Keratinocyte (primary cell): ENCODE measurements around the gene BCAR3. TPM values are rescaled to one million over a fixed set of nuclear protein-coding genes. Genes with fewer than 3 reads are reported as not detected.

Experiments
- DNase-seq: peaks from one replicate; pipeline ENCODE4 v3.0.0-alpha.2; 2011; ENCODE audit warnings: low read depth, missing footprints, low spot score
- FAIRE-seq: peaks from 2 replicates; lab custom pipeline; 2011; peaks lifted over from hg19 to GRCh38; lab: Jason Lieb, UNC
- H2AFZ ChIP-seq: 2 replicates; pipeline ENCODE4 v1.6.0; 2012; ENCODE audit warnings: low read length, control low read depth, inconsistent platforms; ENCODE audit not compliant: control insufficient read depth
- H3K27ac ChIP-seq: 2 replicates; pipeline ENCODE4 v1.5.1; 2011; ENCODE audit warnings: low read length; ENCODE audit not compliant: control insufficient read depth, insufficient read depth
- H3K27me3 ChIP-seq: 3 replicates; pipeline ENCODE4 v1.6.0; 2011; ENCODE audit warnings: low read length; ENCODE audit not compliant: control insufficient read depth, insufficient read depth; ENCODE audit errors: extremely low read depth
- H3K36me3 ChIP-seq, 2 experiments: 2 replicates in 1 of 2; 3 replicates in 1 of 2; pipeline ENCODE4 v1.5.1; 2011; ENCODE audit warnings: low read length in 2 of 2, mild to moderate bottlenecking in 1 of 2; ENCODE audit not compliant: control insufficient read depth in 2 of 2, insufficient read depth in 2 of 2; ENCODE audit errors: extremely low read depth in 1 of 2
- H3K4me1 ChIP-seq: 3 replicates; pipeline ENCODE4 v1.5.1; 2011; ENCODE audit warnings: low read length; ENCODE audit not compliant: control insufficient read depth, insufficient read depth; ENCODE audit errors: extremely low read depth
- H3K4me2 ChIP-seq: 3 replicates; pipeline ENCODE4 v1.6.0; 2011; ENCODE audit warnings: low read depth, low read length; ENCODE audit not compliant: control insufficient read depth, insufficient read depth; ENCODE audit errors: extremely low read depth
- H3K4me3 ChIP-seq, 3 experiments: fragments of 200-600 bp in 1 of 3; sonication (generic) in 1 of 3; 2 replicates in 2 of 3; 3 replicates in 1 of 3; pipeline ENCODE4 v1.5.1; 2011 to 2016; ENCODE audit warnings: low read length in 3 of 3, mild to moderate bottlenecking in 3 of 3, control low read depth in 2 of 3, inconsistent platforms in 1 of 3, low read depth in 1 of 3, mixed read lengths in 1 of 3, mixed run types in 1 of 3, moderate library complexity in 1 of 3; ENCODE audit not compliant: control insufficient read depth in 2 of 3, insufficient read depth in 2 of 3; ENCODE audit errors: extremely low read depth in 1 of 3
- H3K79me2 ChIP-seq: 2 replicates; pipeline ENCODE4 v1.6.0; 2012; ENCODE audit warnings: low read length; ENCODE audit not compliant: control insufficient read depth, insufficient read depth
- H3K9ac ChIP-seq: 3 replicates; pipeline ENCODE4 v1.6.0; 2011; ENCODE audit warnings: low read length; ENCODE audit not compliant: control insufficient read depth, insufficient read depth; ENCODE audit errors: extremely low read depth
- H3K9me1 ChIP-seq: 3 replicates; pipeline ENCODE4 v1.6.0; 2011; ENCODE audit warnings: low read length; ENCODE audit not compliant: control insufficient read depth, insufficient read depth; ENCODE audit errors: extremely low read depth
- H3K9me3 ChIP-seq: 2 replicates; pipeline ENCODE4 v1.5.1; 2012; ENCODE audit warnings: low read depth, low read length; ENCODE audit not compliant: control insufficient read depth
- H4K20me1 ChIP-seq: 3 replicates; pipeline ENCODE4 v1.6.0; 2011; ENCODE audit warnings: low read length; ENCODE audit not compliant: control insufficient read depth, insufficient read depth; ENCODE audit errors: extremely low read depth
- EZH2 ChIP-seq: IDR thresholded peaks from one replicate; pipeline ENCODE4 v1.6.1; 2012; ENCODE audit warnings: inconsistent platforms, mild to moderate bottlenecking, low read length, moderate library complexity
- dilution Hi-C: fragments of 300-500 bp; cut with MboI; formaldehyde crosslinking; loops from one replicate; pipeline ENCODE4 v1.7.0; 2020; ENCODE audit warnings: low sequenced_read_pairs; ENCODE audit not compliant: extremely low pct_ligation_motif_present
- polyA plus RNA-seq, 5 experiments: library from polyadenylated mRNA; depleted of rRNA in 3 of 5; stranded (reverse) in 3 of 5; stranded (forward) in 1 of 5; unstranded in 1 of 5; fragments of >200 nt; gene quantifications; 1 replicate in 1 of 5; 2 replicates in 3 of 5; 3 replicates in 1 of 5; pipeline versions ENCODE4 v1.2.1 to v1.2.3, GENCODE V29; 2011 to 2012; ENCODE audit warnings: missing spikeins in 2 of 5, low read depth in 1 of 5, low replicate concordance in 1 of 5
- TF ChIP-seq, protein P1 (sequence below), 3 experiments: IDR thresholded peaks in 1 of 3; conservative IDR thresholded peaks in 1 of 3; optimal IDR thresholded peaks in 1 of 3; 2 replicates in 2 of 3; 3 replicates in 1 of 3; pipeline versions ENCODE3 to v1.5.1; 2011; ENCODE audit warnings: low read length in 3 of 3, mild to moderate bottlenecking in 3 of 3, moderate library complexity in 2 of 3, control low read depth in 1 of 3, inconsistent platforms in 1 of 3; ENCODE audit not compliant: insufficient read depth in 2 of 3; ENCODE audit errors: extremely low read depth in 1 of 3

BCAR3 gene
- polyA plus RNA-seq, 1 donor (not counting 4 experiments of a cell fraction or from before 2014, with no cell fraction given): 77.2 TPM

DNA sequence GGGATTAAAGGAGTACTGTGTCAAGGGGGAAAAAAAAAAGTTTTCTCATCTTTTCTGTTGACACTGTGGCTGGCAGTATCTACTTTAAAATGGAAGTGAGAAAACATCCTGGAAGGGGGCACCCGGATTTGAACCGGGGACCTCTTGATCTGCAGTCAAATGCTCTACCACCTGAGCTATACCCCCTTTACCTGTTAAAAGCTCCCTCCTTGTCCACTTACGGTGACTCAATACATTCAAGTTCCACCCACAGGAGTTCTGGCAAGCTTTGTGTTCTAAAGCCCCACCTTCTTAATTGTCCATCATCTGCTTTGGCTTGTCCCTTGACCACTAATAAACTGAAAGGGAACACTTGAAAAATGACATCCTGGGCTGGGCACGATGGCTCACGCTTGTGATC is 165.5 kb downstream of the BCAR3 start:
- Histone ChIP-seq H3K79me2 (no peaks in the 10 kb centered on the region), H3K9me3 (no peaks in the 10 kb centered on the region), H2AFZ (no peak overlapping the region), H3K36me3 (no peaks in the 10 kb centered on the region), H3K9me1 (peaks cover 3% of the 10 kb centered on the region), H3K9ac (no peak overlapping the region), H3K4me2 (no peak overlapping the region), H3K4me3 (no peak overlapping the region), H3K27me3 (no peaks in the 10 kb centered on the region), H3K27ac (no peak overlapping the region), H4K20me1 (peaks cover 2% of the 10 kb centered on the region), H3K4me1 (peaks cover 16% of the 10 kb centered on the region)
- TF ChIP-seq, protein P1, sequence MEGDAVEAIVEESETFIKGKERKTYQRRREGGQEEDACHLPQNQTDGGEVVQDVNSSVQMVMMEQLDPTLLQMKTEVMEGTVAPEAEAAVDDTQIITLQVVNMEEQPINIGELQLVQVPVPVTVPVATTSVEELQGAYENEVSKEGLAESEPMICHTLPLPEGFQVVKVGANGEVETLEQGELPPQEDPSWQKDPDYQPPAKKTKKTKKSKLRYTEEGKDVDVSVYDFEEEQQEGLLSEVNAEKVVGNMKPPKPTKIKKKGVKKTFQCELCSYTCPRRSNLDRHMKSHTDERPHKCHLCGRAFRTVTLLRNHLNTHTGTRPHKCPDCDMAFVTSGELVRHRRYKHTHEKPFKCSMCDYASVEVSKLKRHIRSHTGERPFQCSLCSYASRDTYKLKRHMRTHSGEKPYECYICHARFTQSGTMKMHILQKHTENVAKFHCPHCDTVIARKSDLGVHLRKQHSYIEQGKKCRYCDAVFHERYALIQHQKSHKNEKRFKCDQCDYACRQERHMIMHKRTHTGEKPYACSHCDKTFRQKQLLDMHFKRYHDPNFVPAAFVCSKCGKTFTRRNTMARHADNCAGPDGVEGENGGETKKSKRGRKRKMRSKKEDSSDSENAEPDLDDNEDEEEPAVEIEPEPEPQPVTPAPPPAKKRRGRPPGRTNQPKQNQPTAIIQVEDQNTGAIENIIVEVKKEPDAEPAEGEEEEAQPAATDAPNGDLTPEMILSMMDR (optimal IDR thresholded peaks at IDR 0.05 in 1 of 3, IDR thresholded peaks at IDR 0.05 in 1 of 3, conservative IDR thresholded peaks at IDR 0.05 in 1 of 3; ENCODE audit: extremely low read depth in 1 of 3, insufficient read depth in 2 of 3, low read length in 3 of 3): no peak
- no peak for TF ChIP-seq EZH2
- DNase-seq: no peak
- FAIRE-seq: no peak
- dilution Hi-C loops: no loop called here

Other genes with a start within 250 kb of the BCAR3 start
- gene FNBP1L, start 233.7 kb downstream of the BCAR3 start, polyA plus RNA-seq: 13.0 to 22.9 TPM (median 16.6 TPM) in 3 replicates
- 28.0 to 46.2 TPM (median 32.7 TPM) in 3 replicates for gene DNTTIP2, start 197.4 kb upstream of the BCAR3 start, polyA plus RNA-seq
- gene GCLM, start 227.6 kb upstream of the BCAR3 start, polyA plus RNA-seq: 17.9 to 44.1 TPM (median 41.8 TPM) in 3 replicates